Stimulated activated CD8-positive, alpha-beta memory T cell treated with anti-CD3 and anti-CD28 coated beads, Interleukin-15, amount 100 ng/mL, for 48 hours (primary cell): ENCODE measurements around the gene GOPC.
A peak's percentile ranks its signal among the peaks of the same experiment; 100 is the strongest.
"Not testable (repeated sequence)": the region's sequence is repeated elsewhere in the genome, so short reads cannot be mapped to it uniquely, and the experiment has no call there.

Experiments used
- DNase-seq, 2 donors: peaks; one replicate each; pipeline ENCODE4 v3.0.0-alpha.2; 2020; ENCODE audit warnings: low read depth in 2 of 2

The GOPC gene

GRCh38 chr6:117602151-117602898 is at the start of gene GOPC:
Gene GOPC, minus strand, starts transcription at chr6:117602511. Its CDS starts 223 bp downstream, at chr6:117602288.
- peak; percentile 86 to 93 for DNase-seq

- not testable (repeated sequence) for DNase-seq
These were observed 49.7 kb upstream of the GOPC start for GRCh38 chr6:117651984-117652383.

GRCh38 chr6:117642976-117643375 is 40.7 kb upstream of the GOPC start:
- no peak for DNase-seq

- DNase-seq, result no peak
These were observed 35.5 kb upstream of the GOPC start for GRCh38 chr6:117637770-117638169.

GRCh38 chr6:117629119-117629660 is 26.9 kb upstream of the GOPC start:
- DNase-seq, result no peak

- DNase-seq, result no peak
These were observed 25.2 kb upstream of the GOPC start for GRCh38 chr6:117627533-117627932.

GRCh38 chr6:117624869-117625481 is 22.7 kb upstream of the GOPC start:
- no peak for DNase-seq

GRCh38 chr6:117619178-117619577 is 16.9 kb upstream of the GOPC start:
- DNase-seq, result no peak

- DNase-seq, result no peak
These were observed 15.1 kb upstream of the GOPC start for GRCh38 chr6:117617210-117618035.

GRCh38 chr6:117616391-117617209 is 14.3 kb upstream of the GOPC start:
- DNase-seq, result peak in 1 of 2 donors; percentile 19

GRCh38 chr6:117615750-117616390 is 13.6 kb upstream of the GOPC start:
- DNase-seq, result no peak

- DNase-seq, result no peak
These were observed 11.7 kb upstream of the GOPC start for GRCh38 chr6:117613920-117614560.

- DNase-seq, result no peak
These were observed 5.2 kb upstream of the GOPC start for GRCh38 chr6:117607511-117607910.

- DNase-seq, result no peak
These were observed 3.0 kb upstream of the GOPC start for GRCh38 chr6:117605169-117605826.

- no peak for DNase-seq
These were observed 1.5 kb upstream of the GOPC start for GRCh38 chr6:117603821-117604220.

- DNase-seq, result no peak
These were observed 733 bp upstream of the GOPC start for GRCh38 chr6:117602899-117603588.

- no peak for DNase-seq
These were observed 530 bp downstream of the GOPC start for GRCh38 chr6:117601811-117602150.

- DNase-seq, result no peak
These were observed 2.1 kb downstream of the GOPC start for GRCh38 chr6:117600008-117600743.

- no peak for DNase-seq
These were observed 4.6 kb downstream of the GOPC start for GRCh38 chr6:117597755-117598154.
